ENCODE measurements around the gene BTN1A1. TPM values are rescaled to one million over a fixed set of nuclear protein-coding genes. Genes with fewer than 3 reads are reported as not detected.

Gene BTN1A1
- total and polyA plus RNA-seq, 9 of the 15 experiments (the other 6 are each of a cell fraction or from before 2014, with no cell fraction given): 0.01 to 0.15 (median 0.06) TPM; not detected in 4

GRCh38 chr6:26537160-26537845 is 37.2 kb downstream of the BTN1A1 start (continued):
- TF ChIP-seq ZKSCAN3 (CRISPR knock-in tag; IDR thresholded peaks at IDR 0.05) (no peak), PRMT5 (CRISPR knock-in tag; IDR thresholded peaks at IDR 0.05) (no peak), TAF1 (IDR thresholded peaks at IDR 0.05; ENCODE audit: control insufficient read depth, extremely low read depth, insufficient read depth, low read length, severe bottlenecking) (peak; percentile 45), POLR2G (IDR thresholded peaks at IDR 0.05; ENCODE audit: low read depth, low read length) (peak; percentile 69), CBX3 (IDR thresholded peaks at IDR 0.05; ENCODE audit: borderline replicate concordance in 1 of 2, low read length in 2 of 2) (peak in 1 of 2 experiments; percentile 75; a peak in 2 of 3 replicates), ZBTB33 (CRISPR knock-in tag; IDR thresholded peaks at IDR 0.05) (peak; percentile 63; the same call in 1 of the 2 replicates), FIP1L1 (IDR thresholded peaks at IDR 0.05; ENCODE audit: low read depth, low read length, poor library complexity, severe bottlenecking) (no peak), IRF9 (tag; IDR thresholded peaks at IDR 0.05) (0 out of 2 replicates have a peak, but pooled peaks have one; percentile 73), RBM14 (IDR thresholded peaks at IDR 0.05; ENCODE audit: borderline replicate concordance, insufficient read depth, low read depth, low read length) (no peak), RFX7 (CRISPR knock-in tag; IDR thresholded peaks at IDR 0.05) (peak; percentile 13; the same call in 1 of the 2 replicates), BRF1 (IDR thresholded peaks at IDR 0.05; ENCODE audit: borderline replicate concordance, extremely low read depth, insufficient read length) (peak; percentile 38), ESRRB (CRISPR knock-in tag; IDR thresholded peaks at IDR 0.05; ENCODE audit: borderline replicate concordance) (no peak), LCOR (CRISPR knock-in tag; IDR thresholded peaks at IDR 0.05) (peak; percentile 94), ZNF384 (IDR thresholded peaks at IDR 0.05; ENCODE audit: low read depth, low read length) (peak; percentile 71; the same call in 1 of the 2 replicates), KDM1A (IDR thresholded peaks at IDR 0.05) (peak in 1 of 2 experiments; percentile 71; a peak in 2 of 4 replicates), MTF1 (CRISPR knock-in tag; IDR thresholded peaks at IDR 0.05; ENCODE audit: borderline replicate concordance) (no peak; the same call in 1 of the 2 replicates), TOE1 (IDR thresholded peaks at IDR 0.05; ENCODE audit: borderline replicate concordance) (peak; percentile 78; the same call in 1 of the 2 replicates), TOE1 (CRISPR knock-in tag; IDR thresholded peaks at IDR 0.05; ENCODE audit: borderline replicate concordance, low read depth) (no peak), XRCC5 (IDR thresholded peaks at IDR 0.05; ENCODE audit: low read depth, low read length) (no peak; the same call in none of the 2 replicates), ARNT (IDR thresholded peaks at IDR 0.05) (peak in 1 of 2 experiments; percentile 91; a peak in 3 of 4 replicates)
